HG03060 (cell line): ENCODE measurements around the gene KRT86.
"Not testable (repeated sequence)": the region's sequence is repeated elsewhere in the genome, so short reads cannot be mapped to it uniquely, and the experiment has no call there.

Source experiments
- ATAC-seq: cut with Tn5 transposase; IDR thresholded peaks from one replicate; pipeline ENCODE4 v1.9.1; 2021; ENCODE audit warnings: low read depth, moderate number of reproducible peaks; ENCODE audit not compliant: unreplicated experiment

The KRT86 gene

GRCh38 chr12:52307836-52308805, 33.7 kb downstream of the KRT86 start:
- no peak for ATAC-seq

GRCh38 chr12:52308806-52309425, 34.5 kb downstream of the KRT86 start:
- no peak for ATAC-seq

GRCh38 chr12:52310622-52311284, 36.3 kb downstream of the KRT86 start:
- ATAC-seq, result no peak

- ATAC-seq, result no peak
Measured at GRCh38 chr12:52311285-52311648, 36.8 kb downstream of the KRT86 start.

- no peak for ATAC-seq
Measured at GRCh38 chr12:52312086-52312485, 37.6 kb downstream of the KRT86 start.

- no peak for ATAC-seq
Measured at GRCh38 chr12:52313461-52313860, 39.0 kb downstream of the KRT86 start.

- ATAC-seq, result no peak
Measured at GRCh38 chr12:52313926-52314325, 39.5 kb downstream of the KRT86 start.

GRCh38 chr12:52314511-52314910, 40.1 kb downstream of the KRT86 start:
- no peak for ATAC-seq

- not testable (repeated sequence) for ATAC-seq
Measured at GRCh38 chr12:52315721-52316120, 41.3 kb downstream of the KRT86 start.

GRCh38 chr12:52316290-52316689, 41.8 kb downstream of the KRT86 start:
- ATAC-seq, result no peak

GRCh38 chr12:52316701-52317100, 42.3 kb downstream of the KRT86 start:
- no peak for ATAC-seq

- ATAC-seq, result no peak
Measured at GRCh38 chr12:52317468-52318052, 43.1 kb downstream of the KRT86 start.

GRCh38 chr12:52318241-52318990, 44.0 kb downstream of the KRT86 start:
- ATAC-seq, result no peak

GRCh38 chr12:52319097-52319496, 44.7 kb downstream of the KRT86 start:
- ATAC-seq, result no peak

GRCh38 chr12:52320784-52321400, 46.4 kb downstream of the KRT86 start, which contains the start of gene KRT83:
Gene KRT83 (minus strand): TSS chr12:52321398. CDS start chr12:52321335, 63 bp downstream.
- no peak for ATAC-seq

- no peak for ATAC-seq
Measured at GRCh38 chr12:52321418-52321817, 47.0 kb downstream of the KRT86 start.

- no peak for ATAC-seq
Measured at GRCh38 chr12:52322069-52322468, 47.6 kb downstream of the KRT86 start.

- no peak for ATAC-seq
Measured at GRCh38 chr12:52323001-52323400, 48.6 kb downstream of the KRT86 start.

GRCh38 chr12:52323416-52324152, 49.1 kb downstream of the KRT86 start:
- ATAC-seq, result no peak
